Upper lobe of left lung (tissue), 4 donors: ENCODE data around the gene RSRP1.

Experiments
- POLR2A ChIP-seq, 4 donors: fragments of 450-650 bp; IDR thresholded peaks; one replicate each; pipeline ENCODE4 v1.5.1; 2016 to 2017; ENCODE audit warnings: antibody characterized with exemption in 4 of 4, mild to moderate bottlenecking in 2 of 4
- TF ChIP-seq, protein P1 (sequence below), 6 experiments: fragments of 450-650 bp in 4 of 6; fragments of 200-600 bp in 2 of 6; sonication (generic) in 2 of 6; IDR thresholded peaks; one replicate each; pipeline ENCODE4 v1.5.1; 2016 to 2019; ENCODE audit warnings: antibody characterized with exemption in 6 of 6

GRCh38 chr1:25212725-25213124 is 34.5 kb downstream of the RSRP1 start:
- TF ChIP-seq, protein P1, sequence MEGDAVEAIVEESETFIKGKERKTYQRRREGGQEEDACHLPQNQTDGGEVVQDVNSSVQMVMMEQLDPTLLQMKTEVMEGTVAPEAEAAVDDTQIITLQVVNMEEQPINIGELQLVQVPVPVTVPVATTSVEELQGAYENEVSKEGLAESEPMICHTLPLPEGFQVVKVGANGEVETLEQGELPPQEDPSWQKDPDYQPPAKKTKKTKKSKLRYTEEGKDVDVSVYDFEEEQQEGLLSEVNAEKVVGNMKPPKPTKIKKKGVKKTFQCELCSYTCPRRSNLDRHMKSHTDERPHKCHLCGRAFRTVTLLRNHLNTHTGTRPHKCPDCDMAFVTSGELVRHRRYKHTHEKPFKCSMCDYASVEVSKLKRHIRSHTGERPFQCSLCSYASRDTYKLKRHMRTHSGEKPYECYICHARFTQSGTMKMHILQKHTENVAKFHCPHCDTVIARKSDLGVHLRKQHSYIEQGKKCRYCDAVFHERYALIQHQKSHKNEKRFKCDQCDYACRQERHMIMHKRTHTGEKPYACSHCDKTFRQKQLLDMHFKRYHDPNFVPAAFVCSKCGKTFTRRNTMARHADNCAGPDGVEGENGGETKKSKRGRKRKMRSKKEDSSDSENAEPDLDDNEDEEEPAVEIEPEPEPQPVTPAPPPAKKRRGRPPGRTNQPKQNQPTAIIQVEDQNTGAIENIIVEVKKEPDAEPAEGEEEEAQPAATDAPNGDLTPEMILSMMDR (IDR thresholded peaks at IDR 0.05) = no peak
- no peak for TF ChIP-seq POLR2A (IDR thresholded peaks at IDR 0.05)
